A172 (cell line): ENCODE results near the gene NAIP. TPM values are rescaled to one million over a fixed set of nuclear protein-coding genes. Genes with fewer than 3 reads are reported as not detected.
"Not testable (repeated sequence)": the region's sequence is repeated elsewhere in the genome, so short reads cannot be mapped to it uniquely, and the experiment has no call there.

Experiments
- DNase-seq: peaks from one replicate; pipeline ENCODE4 v3.0.0-alpha.2; 2015; ENCODE audit warnings: low spot score
- total RNA-seq: library from RNA; depleted of rRNA; stranded (reverse); fragments of >200 nt; shearing (Covaris generic); gene quantifications from 2 replicates; pipeline ENCODE4 v1.2.3, GENCODE V29; 2014; rRNA removed

Gene NAIP, protein sequence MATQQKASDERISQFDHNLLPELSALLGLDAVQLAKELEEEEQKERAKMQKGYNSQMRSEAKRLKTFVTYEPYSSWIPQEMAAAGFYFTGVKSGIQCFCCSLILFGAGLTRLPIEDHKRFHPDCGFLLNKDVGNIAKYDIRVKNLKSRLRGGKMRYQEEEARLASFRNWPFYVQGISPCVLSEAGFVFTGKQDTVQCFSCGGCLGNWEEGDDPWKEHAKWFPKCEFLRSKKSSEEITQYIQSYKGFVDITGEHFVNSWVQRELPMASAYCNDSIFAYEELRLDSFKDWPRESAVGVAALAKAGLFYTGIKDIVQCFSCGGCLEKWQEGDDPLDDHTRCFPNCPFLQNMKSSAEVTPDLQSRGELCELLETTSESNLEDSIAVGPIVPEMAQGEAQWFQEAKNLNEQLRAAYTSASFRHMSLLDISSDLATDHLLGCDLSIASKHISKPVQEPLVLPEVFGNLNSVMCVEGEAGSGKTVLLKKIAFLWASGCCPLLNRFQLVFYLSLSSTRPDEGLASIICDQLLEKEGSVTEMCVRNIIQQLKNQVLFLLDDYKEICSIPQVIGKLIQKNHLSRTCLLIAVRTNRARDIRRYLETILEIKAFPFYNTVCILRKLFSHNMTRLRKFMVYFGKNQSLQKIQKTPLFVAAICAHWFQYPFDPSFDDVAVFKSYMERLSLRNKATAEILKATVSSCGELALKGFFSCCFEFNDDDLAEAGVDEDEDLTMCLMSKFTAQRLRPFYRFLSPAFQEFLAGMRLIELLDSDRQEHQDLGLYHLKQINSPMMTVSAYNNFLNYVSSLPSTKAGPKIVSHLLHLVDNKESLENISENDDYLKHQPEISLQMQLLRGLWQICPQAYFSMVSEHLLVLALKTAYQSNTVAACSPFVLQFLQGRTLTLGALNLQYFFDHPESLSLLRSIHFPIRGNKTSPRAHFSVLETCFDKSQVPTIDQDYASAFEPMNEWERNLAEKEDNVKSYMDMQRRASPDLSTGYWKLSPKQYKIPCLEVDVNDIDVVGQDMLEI (N-terminal part only)
- total RNA-seq, result 0.57 and 2.1 TPM in 2 replicates

DNA sequence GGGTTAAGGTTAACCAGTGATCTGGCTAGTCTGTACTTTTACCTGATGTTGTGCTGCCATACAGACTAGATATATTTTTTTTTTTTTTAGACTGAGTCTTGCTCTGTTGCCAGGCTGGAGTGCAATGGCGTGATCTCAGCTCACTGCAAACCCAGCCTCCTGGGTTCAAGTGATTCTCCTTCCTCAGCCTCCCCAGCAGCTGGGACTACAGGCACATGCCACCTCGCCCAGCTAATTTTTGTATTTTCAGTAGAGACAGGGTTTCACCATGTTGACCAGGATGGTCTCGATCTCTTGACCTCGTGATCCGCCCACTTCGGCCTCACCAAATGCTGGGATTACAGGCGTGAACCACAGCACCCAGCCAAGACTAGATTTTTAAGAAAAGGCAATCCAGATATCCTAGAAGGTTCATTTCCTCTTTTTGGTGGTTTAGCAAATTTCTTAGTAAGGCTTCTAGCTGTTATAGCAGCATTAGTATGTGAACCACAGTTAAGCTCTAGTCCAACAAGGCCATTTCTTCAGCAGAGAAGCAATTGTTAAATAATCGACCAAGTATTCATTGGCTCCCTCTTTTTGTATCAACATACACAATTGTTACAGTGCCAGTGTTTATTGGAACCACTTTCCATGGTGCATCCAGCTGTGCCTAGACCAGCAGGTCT, at the start of gene NAIP:
Gene NAIP (minus strand): TSS at position 51 of the 665 bp plus-strand sequence. CDS start 12,424 bp downstream, outside the sequence.
- not testable (repeated sequence) for DNase-seq

DNA sequence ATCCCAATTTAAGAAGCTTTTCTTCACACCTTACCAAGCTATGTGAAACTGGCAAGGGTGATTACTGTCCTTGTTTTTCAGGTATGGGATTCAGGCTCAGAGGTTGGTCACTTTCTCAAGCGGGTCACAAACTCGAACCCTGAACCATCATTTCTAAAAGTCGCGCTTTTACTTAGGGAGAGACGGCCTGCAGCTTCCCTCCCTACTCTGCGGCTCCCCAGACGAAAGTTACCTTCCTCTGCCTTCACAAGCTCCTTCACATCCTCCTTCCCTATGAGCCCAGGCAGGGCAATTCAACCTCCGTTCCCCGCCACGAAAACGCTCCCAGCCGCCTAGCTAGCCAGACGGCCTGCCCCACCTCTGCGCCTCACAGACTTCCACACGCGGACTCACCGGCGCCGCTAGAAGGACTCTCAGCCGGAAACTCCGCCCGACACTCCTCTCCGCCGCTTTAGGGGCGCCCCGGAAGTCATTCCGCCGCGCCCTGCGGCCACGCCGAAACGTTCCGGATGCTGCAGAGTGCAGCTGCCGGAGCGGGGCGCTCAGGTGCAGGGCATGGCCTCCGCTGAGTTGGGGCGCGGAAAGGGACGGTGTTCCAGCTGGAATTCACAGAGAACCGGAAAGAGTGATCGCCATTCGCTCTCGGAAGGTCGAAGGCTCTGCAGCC, 42.3 kb upstream of the NAIP start, which contains the start of gene GTF2H2:
Gene GTF2H2 (minus strand): TSS at position 415 of the 667 bp plus-strand sequence. CDS start 4,913 bp downstream, outside the sequence.
- not testable (repeated sequence) for DNase-seq

DNA sequence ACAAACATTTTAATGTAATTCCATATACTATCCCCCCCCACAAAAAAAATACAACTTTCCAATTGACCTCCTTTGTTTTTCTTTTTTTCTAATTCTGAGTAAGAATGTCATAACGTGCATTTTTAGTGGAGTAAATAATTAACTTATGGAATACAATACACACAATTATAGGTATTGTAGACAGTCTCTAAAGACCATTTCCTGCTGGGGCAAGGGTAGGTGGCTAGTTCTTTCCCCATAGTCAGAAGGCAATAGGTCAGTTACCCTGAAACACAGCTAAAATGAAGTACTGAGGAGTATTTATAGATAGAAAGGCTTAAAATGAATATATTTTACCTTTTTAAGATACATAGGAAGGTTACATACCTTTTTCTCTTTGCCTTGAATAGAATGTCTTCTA, 36.2 kb upstream of the NAIP start:
- DNase-seq, result not testable (repeated sequence)

DNA sequence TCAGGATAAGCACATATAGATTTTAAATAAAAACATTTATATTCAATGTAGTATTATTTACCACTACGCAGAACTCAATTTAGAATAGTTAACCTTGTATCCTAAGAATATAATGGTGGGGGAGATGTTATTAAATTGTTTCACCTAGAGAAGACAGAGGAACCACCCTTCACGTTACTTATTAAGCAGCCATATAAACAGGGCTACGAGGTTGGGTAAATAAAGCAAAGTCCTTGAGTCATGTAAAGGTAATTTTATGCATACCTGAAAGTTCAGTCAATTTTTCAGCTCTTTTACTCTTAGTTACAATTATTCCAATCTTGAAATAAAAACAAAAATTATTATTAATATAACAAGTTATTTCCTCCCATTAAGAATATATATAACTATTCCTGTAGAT, 34.3 kb upstream of the NAIP start:
- DNase-seq, result not testable (repeated sequence)

DNA sequence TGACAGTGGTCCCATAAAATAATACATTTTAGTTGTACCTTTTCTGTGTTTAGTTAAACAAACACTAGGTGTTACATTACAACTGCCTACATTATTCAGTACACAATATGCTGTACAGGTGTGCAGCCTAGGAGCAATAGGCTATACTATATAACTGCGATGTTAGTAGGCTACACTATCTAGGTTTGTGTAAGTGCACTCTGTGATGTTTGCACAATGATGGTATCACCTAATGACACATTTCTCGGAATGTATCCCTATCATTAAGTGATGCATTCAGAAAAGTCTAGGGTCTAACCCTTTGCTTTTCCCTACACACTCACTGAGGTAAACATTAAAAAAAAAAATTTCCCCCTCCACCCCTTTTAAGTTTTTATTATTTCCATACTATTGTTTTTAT, 19.7 kb upstream of the NAIP start:
- not testable (repeated sequence) for DNase-seq

DNA sequence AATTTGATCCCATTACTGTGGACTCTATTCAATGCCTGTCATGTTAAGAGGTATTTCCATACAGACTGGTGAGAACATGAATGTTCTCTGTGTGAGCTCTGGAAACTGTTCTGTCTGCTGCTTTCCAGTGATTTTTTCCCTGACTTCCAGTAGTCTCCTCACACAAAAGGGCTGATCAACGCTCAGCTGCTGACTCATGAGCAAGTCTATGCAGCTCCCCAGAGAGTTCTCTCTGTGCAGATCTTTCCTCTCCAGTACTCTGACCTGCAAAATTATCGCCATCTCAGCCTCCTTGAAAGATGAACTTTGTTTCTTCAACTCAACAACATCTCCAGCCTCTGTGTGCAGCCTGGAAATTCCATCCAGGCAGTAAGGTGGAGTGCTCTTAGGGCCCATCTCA, 19.0 kb upstream of the NAIP start:
- DNase-seq, result not testable (repeated sequence)

DNA sequence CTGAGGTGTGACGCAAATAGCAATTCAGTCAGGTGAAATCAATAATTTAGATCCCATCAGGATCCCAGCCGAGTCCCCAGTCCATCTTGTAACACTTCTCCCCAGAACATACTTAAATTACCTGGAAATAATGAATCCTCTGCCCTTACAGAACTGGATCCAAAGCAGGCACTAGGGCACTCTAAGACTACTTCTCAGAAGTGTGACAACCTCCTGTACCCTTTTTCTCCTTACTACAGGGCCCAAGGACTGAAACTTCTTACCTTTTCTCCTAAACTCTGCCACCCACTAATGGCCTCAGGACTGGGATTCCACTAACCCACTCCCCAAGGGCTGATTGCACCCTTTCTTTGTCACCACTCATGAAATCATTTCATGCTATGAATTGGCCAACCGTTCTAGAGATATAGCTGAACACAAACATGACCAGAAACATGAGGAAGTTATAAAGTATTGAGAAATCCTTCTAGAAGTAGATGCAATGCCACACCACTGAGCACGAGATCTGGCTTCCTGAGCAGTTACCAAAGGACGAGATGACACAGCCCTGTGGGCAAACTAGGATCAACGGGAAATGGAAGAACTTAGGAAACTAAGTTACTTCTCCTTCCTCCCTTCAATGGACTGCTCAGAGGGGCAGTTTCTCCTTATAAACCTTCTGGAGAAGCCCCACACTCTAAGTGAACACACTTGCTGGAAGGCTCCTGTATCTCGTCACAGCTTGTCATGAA, 6.1 kb upstream of the NAIP start:
- DNase-seq, result not testable (repeated sequence)

DNA sequence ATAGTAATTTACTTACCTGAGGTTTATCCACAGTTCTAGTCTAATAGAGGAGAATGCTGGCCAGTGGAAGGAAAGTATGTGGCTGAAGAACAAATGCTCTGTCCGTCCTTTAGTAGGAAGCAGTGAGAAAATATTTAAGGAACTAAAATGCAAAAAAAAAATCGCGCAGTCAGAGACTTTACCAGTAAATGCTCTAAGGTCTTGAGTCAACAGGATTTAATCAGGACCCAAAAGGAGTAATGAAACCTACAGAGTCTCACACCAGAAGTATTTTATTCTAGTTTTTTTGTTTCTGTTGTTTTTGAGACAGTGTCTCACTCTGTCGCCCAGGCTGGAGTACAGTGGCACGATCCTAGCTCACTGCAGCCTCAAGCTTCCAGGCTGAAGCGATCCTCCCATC, 4.5 kb downstream of the NAIP start:
- DNase-seq, result not testable (repeated sequence)

DNA sequence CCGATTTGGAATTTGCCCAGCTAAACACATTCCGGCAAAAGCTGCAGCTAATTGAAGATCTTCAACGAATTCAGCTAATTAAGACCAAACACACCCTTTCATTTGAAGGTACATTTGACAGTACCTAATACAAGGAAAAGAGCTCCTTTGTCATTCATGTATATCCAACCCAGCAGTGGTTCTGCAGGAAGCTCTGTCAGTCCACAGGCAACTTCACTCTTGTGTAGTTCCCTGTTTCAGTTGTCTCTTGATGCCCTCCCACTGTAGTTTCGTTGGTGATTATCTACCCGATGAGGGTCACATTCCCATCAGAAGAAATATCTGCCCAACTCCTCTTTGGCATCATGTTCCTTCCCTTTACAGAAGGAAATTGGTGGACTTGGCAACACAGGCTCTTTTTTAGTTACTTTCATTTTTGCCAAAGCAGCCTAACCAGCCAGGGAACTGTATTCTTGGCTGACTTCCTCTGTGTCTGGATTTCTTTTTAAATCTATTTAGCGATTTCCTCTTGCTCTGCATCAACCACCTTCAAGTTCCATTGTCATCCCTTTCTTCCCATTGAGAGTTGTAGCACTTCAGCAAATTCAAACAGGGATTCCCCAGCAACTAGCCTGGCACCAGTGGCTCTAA, 6.6 kb downstream of the NAIP start:
- not testable (repeated sequence) for DNase-seq

DNA sequence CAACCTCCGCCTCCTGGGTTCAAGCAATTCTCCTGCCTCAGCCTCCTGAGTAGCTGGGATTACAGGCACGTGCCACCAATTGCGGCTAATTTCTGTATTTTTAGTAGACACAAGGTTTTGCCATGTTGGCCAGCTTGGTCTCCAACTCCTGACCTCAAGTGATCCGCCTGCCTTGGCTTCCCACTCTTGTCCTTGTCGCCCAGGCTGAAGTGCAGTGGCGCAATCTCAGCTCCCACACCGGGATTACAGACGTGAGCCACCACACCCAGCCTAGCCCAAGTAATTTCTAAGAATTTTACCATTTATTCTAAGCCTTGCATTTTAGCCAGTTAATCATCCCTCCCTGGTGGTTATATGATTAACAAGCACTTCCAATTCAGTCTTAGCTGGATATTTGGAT, 11.0 kb downstream of the NAIP start:
- no peak for DNase-seq

DNA sequence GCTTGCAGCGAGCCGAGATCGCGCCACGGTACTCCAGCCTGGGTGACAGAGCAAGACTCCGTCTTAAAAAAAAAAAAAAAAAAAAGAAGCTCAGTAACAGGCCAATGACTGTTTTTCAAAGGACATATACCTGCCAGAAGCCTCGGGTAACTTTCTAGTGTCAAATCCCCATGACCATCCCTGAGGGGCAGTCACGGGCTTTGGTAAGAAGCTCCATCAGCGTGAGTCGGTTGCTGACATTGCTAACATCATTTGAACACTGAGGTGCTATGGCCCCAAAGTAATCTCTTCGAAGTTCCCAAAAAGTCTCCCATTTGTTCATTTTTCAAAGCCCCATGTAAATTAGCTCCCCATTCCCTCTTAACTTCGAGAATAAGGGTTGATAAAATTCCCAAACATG, 11.6 kb downstream of the NAIP start:
- no peak for DNase-seq

DNA sequence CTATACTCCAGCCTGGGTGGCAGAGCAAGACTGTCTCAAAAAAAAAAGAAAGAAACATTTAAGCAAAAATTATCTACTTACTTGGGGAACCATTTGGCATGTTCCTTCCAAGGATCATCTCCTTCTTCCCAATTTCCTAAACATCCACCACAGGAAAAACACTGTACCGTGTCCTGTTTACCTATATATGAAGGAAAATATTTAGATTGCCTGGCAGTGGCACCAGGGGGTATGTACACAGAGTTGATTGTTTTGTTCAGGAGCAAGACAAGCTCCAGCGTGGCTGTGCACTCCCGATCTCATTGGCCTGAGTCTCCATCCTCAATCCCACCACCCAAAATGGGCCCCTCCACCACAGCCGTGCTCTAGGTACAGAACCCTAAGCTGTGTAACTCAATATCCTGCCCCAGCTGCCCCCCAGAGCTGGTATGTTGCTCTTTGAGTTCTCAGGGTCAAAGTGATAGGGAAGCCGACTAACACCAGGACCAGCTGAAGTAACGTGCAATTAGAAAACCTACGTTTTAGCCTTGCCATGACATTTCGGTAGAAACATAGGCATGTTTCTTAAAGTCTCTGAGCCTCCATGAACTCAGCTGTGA, 13.8 kb downstream of the NAIP start:
- no peak for DNase-seq

DNA sequence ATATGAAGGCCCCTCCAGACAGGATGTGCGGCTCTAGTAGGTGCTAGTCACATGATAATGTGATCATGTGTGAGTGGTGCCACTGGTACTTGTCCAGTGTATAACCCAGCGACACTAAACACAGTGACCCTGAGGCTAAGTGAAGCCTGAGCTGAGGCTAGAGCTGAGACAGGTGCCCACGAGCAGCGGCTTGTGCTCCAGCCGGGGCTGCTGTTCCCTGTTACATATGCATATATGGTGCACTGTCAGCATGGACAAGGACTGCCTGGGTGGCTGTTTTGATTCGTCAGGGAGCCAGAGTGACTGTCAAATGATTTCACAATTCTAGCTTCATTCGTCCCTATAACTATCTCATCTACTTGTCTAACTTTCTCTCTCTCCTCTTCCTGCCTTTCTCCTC, 18.2 kb downstream of the NAIP start:
- DNase-seq, result not testable (repeated sequence)

DNA sequence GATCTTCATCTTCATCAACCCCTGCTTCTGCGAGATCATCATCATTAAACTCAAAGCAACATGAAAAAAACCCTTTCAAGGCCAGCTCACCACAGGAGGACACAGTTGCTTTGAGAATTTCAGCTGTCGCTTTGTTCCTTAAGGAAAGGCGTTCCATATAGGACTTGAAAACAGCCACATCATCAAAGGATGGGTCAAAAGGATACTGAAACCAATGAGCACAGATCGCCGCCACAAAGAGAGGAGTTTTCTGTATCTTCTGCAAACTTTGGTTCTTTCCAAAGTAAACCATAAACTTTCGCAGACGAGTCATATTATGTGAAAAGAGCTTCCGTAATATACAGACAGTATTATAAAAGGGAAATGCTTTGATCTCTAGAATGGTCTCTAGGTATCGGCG, 40.3 kb downstream of the NAIP start:
- not testable (repeated sequence) for DNase-seq

DNA sequence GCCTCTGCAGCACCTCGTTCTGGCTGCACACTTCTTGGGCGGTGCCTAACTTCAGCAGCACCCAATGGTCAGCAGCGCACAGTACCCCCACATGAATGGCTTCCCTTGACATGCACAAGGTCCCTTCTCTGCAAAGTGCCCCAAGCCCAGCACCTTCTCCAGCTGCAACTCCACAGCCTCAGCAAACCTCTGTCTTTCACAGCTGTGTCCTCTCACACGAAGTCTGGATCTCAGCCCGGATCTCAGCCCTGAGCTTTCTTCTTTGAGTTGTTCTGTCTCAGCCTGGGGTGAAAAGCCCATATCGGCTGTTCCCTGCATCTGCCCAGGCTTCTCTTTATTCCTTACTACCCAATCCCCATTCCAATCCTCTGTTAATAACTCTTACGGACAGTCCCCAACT, 57.9 kb downstream of the NAIP start:
- not testable (repeated sequence) for DNase-seq

DNA sequence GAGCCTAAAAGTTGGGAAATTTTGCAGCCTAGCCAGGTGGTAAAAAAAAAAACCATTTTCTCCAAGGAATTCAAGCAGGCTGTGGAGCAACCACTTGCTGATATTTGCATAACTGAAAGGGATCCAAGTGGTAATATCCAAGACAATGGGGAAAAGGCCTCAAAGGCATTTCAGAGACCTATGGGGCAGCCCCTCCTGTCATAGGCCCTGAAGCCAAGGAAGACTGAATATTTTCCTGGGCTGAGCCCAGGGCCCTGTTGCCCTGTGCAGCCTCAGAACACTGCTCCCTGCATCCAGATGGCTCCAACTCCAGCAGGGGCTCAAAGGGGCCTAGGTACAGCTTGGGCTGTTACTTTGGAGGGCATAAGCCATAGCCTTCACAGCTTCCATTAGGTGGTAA, 60.6 kb downstream of the NAIP start:
- not testable (repeated sequence) for DNase-seq

DNA sequence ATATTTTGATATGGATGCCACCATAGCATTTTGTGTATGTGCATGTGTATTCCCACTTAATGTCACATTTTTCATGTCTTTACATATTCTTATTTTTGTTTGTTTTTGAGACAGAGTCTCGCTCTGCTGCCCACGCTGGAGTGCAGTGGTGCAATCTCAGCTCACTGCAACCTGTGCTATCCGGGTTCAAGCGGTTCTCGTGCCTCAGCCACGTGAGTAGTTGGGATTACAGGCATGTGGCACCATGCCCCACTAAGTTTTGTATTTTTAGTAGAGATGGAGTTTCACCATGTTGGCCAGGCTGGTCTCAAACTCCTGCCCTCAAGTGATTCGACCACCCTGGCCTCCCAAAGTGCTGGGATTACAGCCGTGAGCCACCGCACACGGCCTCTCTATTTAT, 72.1 kb downstream of the NAIP start:
- not testable (repeated sequence) for DNase-seq

DNA sequence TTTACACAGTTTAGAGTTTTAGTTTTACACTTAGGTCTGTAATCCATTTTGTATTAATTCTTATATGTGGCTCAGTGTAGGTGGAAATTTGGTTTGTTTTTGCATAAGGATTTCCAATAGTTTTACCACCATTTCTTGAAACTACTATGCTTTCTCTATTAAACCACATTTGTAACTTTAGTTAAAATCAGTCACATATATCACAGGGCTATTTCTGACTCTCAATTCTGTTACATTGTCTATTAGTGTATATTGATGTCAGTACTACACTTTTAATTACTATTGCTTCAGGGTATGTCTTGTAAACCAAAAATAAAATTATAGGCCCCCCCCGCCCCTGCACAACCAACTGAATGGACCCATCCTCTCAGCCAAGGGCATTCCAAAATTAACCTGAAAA, 92.6 kb downstream of the NAIP start:
- DNase-seq, result not testable (repeated sequence)

DNA sequence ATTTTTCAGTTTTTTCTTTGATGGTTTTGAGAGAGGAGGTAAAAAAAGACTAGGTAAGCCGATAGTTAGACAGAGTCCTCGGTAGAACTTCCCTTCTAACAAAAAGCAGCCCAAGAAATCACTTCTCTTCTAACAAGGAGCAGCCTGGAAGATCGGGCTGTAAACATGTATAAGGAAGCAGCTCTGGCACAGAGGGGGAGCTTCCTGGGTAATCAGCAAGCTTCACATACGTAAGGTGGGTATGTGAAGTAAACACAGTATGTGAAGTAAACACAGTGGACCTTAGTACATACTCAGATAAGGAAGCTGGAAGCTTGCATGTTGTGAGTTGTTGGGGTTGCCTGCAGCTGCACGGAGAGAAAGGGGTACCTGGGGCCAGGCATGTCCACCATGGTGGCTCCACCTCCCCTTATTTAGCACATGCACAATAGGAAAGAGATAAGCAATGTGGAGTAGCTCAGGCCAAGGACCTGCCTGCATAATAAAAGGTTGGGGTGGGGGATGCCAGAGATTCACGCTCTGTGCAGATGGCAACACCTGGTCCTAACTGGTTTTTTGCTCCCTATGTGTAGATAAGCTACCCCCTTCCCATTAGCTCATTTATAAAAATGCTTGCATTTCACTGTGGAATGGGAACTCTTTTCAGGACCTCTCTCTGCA, 93.3 kb downstream of the NAIP start:
- DNase-seq, result not testable (repeated sequence)
